ENCODE results near the gene TTC3. TPM values are rescaled to one million over a fixed set of nuclear protein-coding genes. Genes with fewer than 3 reads are reported as not detected.

Gene TTC3
- total and polyA plus RNA-seq, 9 of the 15 experiments (the other 6 are each of a cell fraction or from before 2014, with no cell fraction given), result 17.5 to 92.0 (median 59.5) TPM

GRCh38 chr21:37072274-37072987, 623 bp upstream of the TTC3 start (continued):
- peak; percentile 93 for TF ChIP-seq AFF4 (CRISPR knock-in tag; IDR thresholded peaks at IDR 0.05)
- no peak for TF ChIP-seq ZBTB12 (CRISPR knock-in tag; IDR thresholded peaks at IDR 0.05)
- TF ChIP-seq ZNF76 (CRISPR knock-in tag; IDR thresholded peaks at IDR 0.05; ENCODE audit: borderline replicate concordance), result no peak
- peak; percentile 75 for TF ChIP-seq ATF6 (CRISPR knock-in tag; IDR thresholded peaks at IDR 0.05)
- 0 out of 2 replicates have a peak, but pooled peaks have one; percentile 1 for TF ChIP-seq ZNF316 (IDR thresholded peaks at IDR 0.05)
- 0 out of 2 replicates have a peak, but pooled peaks have one; percentile 72 for TF ChIP-seq ZNF12 (CRISPR knock-in tag; IDR thresholded peaks at IDR 0.05)
- no peak for TF ChIP-seq HDAC6 (IDR thresholded peaks at IDR 0.05; ENCODE audit: low read depth, low read length)
- no peak for TF ChIP-seq CBFA2T2 (conservative IDR thresholded peaks at IDR 0.05)
- TF ChIP-seq SFPQ (IDR thresholded peaks at IDR 0.05; ENCODE audit: low read depth, low read length), result no peak
- no peak for TF ChIP-seq ZNF699 (CRISPR knock-in tag; IDR thresholded peaks at IDR 0.05; ENCODE audit: insufficient replicate concordance)
- no peak for TF ChIP-seq MTF1 (CRISPR knock-in tag; IDR thresholded peaks at IDR 0.05; ENCODE audit: borderline replicate concordance)
- TF ChIP-seq ZNF311 (CRISPR knock-in tag; IDR thresholded peaks at IDR 0.05), result no peak
- no peak for TF ChIP-seq RBM14 (IDR thresholded peaks at IDR 0.05; ENCODE audit: borderline replicate concordance, insufficient read depth, low read depth, low read length)
- TF ChIP-seq ZNF395 (CRISPR knock-in tag; IDR thresholded peaks at IDR 0.05), result peak; percentile 85
- TF ChIP-seq TFAM (CRISPR knock-in tag; conservative IDR thresholded peaks at IDR 0.05), result no peak
